Spleen (tissue), 7 donors: Measurements from ENCODE around the gene PSMG2.
A peak's percentile ranks its signal among the peaks of the same experiment; 100 is the strongest.

Source experiments
- POLR2A ChIP-seq, 3 donors: fragments of 450-650 bp; IDR thresholded peaks; one replicate each; pipeline ENCODE4 v1.5.1; 2017; ENCODE audit warnings: antibody characterized with exemption in 3 of 3, mild to moderate bottlenecking in 1 of 3
- POLR2AphosphoS5 ChIP-seq, 3 donors: sonication (generic); formaldehyde crosslinking; IDR thresholded peaks; one replicate each; pipeline ENCODE4 v1.5.1; 2017; ENCODE audit warnings: antibody characterized with exemption in 3 of 3
- TF ChIP-seq, protein P1 (sequence below), 11 experiments: fragments of 200-600 bp in 7 of 11; fragments of 450-650 bp in 4 of 11; sonication (generic) in 4 of 11; IDR thresholded peaks in 8 of 11; conservative IDR thresholded peaks in 3 of 11; 1 replicate in 7 of 11; 2 replicates in 4 of 11; pipeline versions ENCODE4 v1.4.0 to v1.8.0; 2016 to 2021; ENCODE audit warnings: antibody characterized with exemption in 11 of 11, inconsistent platforms in 4 of 11, mild to moderate bottlenecking in 1 of 11
- donor health status: DM: no; HTN: no; CAD: no; lungs with moderate emphysema.
- donor health status: DM: no; HTN: no; CAD: no.
- donor health status: DM: no; HTN: no; CAD: no.

DNA sequence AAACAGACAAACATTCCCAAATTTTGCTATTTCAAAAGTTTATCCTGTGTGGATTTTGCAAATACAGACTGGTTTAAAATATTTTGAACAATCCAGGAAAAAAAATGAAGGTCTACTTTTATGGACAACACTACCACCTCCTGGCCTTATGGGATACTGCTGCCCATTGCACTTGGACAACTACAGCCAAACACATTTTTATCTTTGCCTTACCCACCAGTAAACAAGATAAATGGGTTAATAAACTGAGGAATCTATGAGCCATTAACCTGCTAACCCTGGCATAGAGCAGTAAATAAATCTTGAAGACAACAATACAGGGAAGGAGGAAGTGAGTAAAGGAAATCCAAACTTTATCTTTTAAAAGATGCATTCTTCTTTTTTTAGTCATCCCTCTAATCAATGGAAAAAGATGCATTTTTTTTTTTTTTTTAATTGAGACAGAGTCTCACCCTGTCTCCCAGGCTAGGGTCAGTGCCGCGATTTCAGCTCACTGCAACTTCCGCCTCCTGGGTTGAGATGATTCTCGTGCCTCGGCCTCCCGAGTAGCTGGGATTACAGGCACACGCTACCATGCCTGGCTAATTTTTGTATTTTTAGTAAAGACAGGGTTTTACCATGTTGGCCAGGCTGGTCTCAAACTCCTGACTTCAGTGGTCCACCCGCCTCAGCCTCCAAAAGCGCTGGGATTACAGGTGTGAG lies 42.8 kb upstream of the PSMG2 start:
- TF ChIP-seq POLR2A (IDR thresholded peaks at IDR 0.05), result no peak
- TF ChIP-seq, protein P1, sequence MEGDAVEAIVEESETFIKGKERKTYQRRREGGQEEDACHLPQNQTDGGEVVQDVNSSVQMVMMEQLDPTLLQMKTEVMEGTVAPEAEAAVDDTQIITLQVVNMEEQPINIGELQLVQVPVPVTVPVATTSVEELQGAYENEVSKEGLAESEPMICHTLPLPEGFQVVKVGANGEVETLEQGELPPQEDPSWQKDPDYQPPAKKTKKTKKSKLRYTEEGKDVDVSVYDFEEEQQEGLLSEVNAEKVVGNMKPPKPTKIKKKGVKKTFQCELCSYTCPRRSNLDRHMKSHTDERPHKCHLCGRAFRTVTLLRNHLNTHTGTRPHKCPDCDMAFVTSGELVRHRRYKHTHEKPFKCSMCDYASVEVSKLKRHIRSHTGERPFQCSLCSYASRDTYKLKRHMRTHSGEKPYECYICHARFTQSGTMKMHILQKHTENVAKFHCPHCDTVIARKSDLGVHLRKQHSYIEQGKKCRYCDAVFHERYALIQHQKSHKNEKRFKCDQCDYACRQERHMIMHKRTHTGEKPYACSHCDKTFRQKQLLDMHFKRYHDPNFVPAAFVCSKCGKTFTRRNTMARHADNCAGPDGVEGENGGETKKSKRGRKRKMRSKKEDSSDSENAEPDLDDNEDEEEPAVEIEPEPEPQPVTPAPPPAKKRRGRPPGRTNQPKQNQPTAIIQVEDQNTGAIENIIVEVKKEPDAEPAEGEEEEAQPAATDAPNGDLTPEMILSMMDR (IDR thresholded peaks at IDR 0.05 in 8 of 11, conservative IDR thresholded peaks at IDR 0.05 in 3 of 11), result peak; percentile 70 to 93 (median 88)
- no peak for TF ChIP-seq POLR2AphosphoS5 (IDR thresholded peaks at IDR 0.05)
